Activated CD4-positive, CD25-positive, alpha-beta regulatory T cell (primary cell): ENCODE data around the gene UBE2R2.
"Not testable (repeated sequence)": the region's sequence is repeated elsewhere in the genome, so short reads cannot be mapped to it uniquely, and the experiment has no call there.

Experiments used
- DNase-seq, 4 experiments: peaks; one replicate each; lab custom pipeline; 2025; lab: John Stamatoyannopoulos, UW

The UBE2R2 gene

GRCh38 chr9:33927694-33928093 is 110.7 kb downstream of the UBE2R2 start:
- DNase-seq, result no peak

GRCh38 chr9:33931326-33931725 is 114.4 kb downstream of the UBE2R2 start:
- no peak for DNase-seq

GRCh38 chr9:33932078-33932807 is 115.3 kb downstream of the UBE2R2 start:
- no peak for DNase-seq

GRCh38 chr9:33934188-33934878 is 117.4 kb downstream of the UBE2R2 start:
- no peak for DNase-seq

GRCh38 chr9:33939924-33940874 is 123.2 kb downstream of the UBE2R2 start:
- no peak for DNase-seq

GRCh38 chr9:33942471-33943083 is 125.6 kb downstream of the UBE2R2 start:
- DNase-seq, result no peak

GRCh38 chr9:33943389-33943788 is 126.4 kb downstream of the UBE2R2 start:
- no peak for DNase-seq

GRCh38 chr9:33946779-33947535 is 130.0 kb downstream of the UBE2R2 start:
- no peak for DNase-seq

- DNase-seq, result no peak
Measured at GRCh38 chr9:33950371-33950770, 133.4 kb downstream of the UBE2R2 start.

- DNase-seq, result no peak
Measured at GRCh38 chr9:33952066-33952465, 135.1 kb downstream of the UBE2R2 start.

- DNase-seq, result no peak
Measured at GRCh38 chr9:33956544-33956943, 139.6 kb downstream of the UBE2R2 start.

GRCh38 chr9:33959725-33960124 is 142.8 kb downstream of the UBE2R2 start:
- DNase-seq, result no peak

- DNase-seq, result not testable (repeated sequence)
Measured at GRCh38 chr9:33962468-33962867, 145.5 kb downstream of the UBE2R2 start.

GRCh38 chr9:33964086-33964768 is 147.3 kb downstream of the UBE2R2 start:
- no peak for DNase-seq
